GM21526 (cell line): ENCODE measurements around the gene LTBP3.

Source experiments
- ATAC-seq: cut with Tn5 transposase; IDR thresholded peaks from one replicate; pipeline ENCODE4 v1.9.1; 2021; ENCODE audit warnings: moderate library complexity; ENCODE audit not compliant: unreplicated experiment, low FRiP score

Gene LTBP3

GRCh38 chr11:65498977-65499712 is 59.0 kb downstream of the LTBP3 start, which contains the start of gene MALAT1:
Gene MALAT1, plus strand, starts transcription at chr11:65499045.
- ATAC-seq, result peak; percentile 29

GRCh38 chr11:65498727-65498976 is 59.5 kb downstream of the LTBP3 start:
- ATAC-seq, result no peak

- no peak for ATAC-seq
Observed at GRCh38 chr11:65498042-65498726, 60.0 kb downstream of the LTBP3 start.

GRCh38 chr11:65497141-65498041 is 60.8 kb downstream of the LTBP3 start:
- peak; percentile 50 for ATAC-seq

- peak; percentile 0 for ATAC-seq
Observed at GRCh38 chr11:65496304-65497140, 61.6 kb downstream of the LTBP3 start.

GRCh38 chr11:65493367-65494176 is 64.6 kb downstream of the LTBP3 start:
- no peak for ATAC-seq

GRCh38 chr11:65492637-65493366 is 65.4 kb downstream of the LTBP3 start:
- ATAC-seq, result no peak

GRCh38 chr11:65492387-65492636 is 65.8 kb downstream of the LTBP3 start:
- no peak for ATAC-seq

- no peak for ATAC-seq
Observed at GRCh38 chr11:65491614-65492386, 66.4 kb downstream of the LTBP3 start.

- ATAC-seq, result no peak
Observed at GRCh38 chr11:65491163-65491465, 67.0 kb downstream of the LTBP3 start.

- no peak for ATAC-seq
Observed at GRCh38 chr11:65489706-65490320, 68.3 kb downstream of the LTBP3 start.

GRCh38 chr11:65489035-65489705 is 69.0 kb downstream of the LTBP3 start:
- no peak for ATAC-seq
